HG02840 (cell line): Measurements from ENCODE around the gene DNM3.

ENCODE experiments used
- ATAC-seq: cut with Tn5 transposase; IDR thresholded peaks from one replicate; pipeline ENCODE4 v1.9.1; 2021; ENCODE audit warnings: mild to moderate bottlenecking, moderate library complexity, moderate number of reproducible peaks; ENCODE audit not compliant: unreplicated experiment, low FRiP score

DNM3 gene

DNA sequence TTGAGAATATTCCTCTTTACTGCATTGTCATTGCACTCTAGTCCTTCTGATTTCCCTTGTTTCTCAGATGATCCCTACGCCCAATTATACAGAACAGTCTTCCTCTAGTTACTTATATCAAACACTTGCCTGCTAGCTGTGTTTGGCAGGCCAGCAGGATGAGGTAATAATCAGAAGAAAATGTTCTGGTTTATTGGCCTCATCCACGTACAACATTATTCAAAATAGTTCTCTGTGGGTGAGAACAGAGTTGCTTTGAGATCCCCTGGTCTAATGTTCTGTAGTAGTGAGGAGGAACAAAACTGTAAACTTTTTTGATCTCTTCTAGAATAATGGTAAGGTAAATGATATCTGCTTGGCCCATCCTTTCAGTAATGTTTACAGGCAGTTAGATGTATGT lies 556.9 kb downstream of the DNM3 start:
- ATAC-seq: no peak

DNA sequence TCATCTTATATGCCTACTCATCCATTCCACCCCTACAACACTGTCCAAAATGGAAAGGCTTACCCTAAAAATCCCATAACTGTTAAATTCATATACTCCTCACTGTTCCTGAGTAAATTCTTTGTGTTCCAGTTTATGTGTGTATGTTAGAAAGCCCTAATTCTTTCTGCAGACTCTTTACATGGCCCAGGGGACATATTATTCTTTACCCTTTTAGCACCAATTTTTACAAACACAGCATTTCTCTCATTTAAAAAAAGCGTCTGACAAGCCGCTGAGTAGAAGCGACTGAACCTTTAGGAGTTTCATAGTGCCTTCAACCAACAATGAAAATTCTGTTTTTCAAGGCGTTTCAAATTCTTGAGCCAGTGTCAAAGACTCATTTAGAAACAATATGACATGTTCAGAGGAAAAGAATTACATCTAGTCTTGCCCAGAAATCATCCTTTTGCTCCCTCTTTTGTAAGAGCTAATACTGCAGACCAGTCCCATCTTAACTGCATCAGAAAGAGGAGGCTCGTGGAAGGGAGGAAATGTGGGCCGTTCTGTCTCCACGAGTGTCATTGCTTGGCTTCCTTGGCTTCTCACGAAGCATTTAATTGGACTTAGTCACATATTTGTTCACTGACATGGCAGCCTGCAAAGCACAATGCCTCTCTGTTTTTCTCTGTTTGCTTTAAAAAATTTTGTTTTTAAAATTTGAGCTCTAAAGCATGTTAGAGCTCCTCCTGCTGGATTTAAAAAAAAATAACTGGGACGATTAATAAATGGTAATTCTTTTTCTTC lies 557.9 kb downstream of the DNM3 start:
- no peak for ATAC-seq

DNA sequence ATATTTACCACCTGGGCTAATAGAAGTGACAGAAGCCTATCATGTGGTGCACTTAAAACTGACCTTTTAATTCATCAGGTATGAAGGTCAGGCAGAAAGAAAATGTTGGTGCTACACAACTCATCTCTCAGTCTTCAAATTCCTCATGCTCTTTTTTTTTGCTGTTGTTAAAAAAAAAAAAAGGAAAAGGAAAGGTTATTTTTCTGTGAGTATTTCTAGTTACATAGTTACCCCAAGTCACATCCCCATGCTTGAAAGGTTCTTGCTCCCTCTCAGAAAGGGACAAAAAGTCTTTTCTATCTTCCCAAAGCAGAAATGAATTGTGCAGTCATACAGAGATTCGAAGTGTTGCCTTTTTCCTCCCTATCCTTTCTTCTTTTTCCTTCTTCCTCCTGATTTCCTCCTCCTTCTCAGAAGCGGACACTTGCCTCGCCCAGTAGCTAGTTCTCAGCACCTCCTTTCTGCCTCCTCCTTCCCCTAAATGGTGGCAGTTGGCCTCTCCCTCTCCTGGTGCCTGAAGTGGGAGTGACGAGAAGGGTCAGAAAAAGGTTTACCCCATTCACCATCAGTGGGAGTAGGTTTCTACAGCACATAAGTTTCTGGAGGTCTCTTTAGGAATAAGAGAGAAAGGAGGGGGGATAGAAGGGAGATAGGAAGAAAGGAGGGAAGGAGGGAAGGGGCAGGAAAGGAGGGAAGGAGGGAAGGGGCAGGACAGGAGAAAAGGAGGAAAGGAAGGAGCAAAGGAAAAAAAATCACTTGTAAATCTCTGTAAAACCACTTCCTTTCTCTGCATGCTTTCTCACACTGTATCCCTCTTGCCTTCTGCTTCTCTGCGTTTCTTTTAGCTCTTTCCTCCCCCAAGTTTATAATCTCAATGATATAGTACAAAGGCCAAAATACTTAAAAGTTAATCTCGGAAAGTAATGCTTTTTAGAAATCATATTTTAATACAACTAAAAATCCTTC lies 558.7 kb downstream of the DNM3 start:
- no peak for ATAC-seq

DNA sequence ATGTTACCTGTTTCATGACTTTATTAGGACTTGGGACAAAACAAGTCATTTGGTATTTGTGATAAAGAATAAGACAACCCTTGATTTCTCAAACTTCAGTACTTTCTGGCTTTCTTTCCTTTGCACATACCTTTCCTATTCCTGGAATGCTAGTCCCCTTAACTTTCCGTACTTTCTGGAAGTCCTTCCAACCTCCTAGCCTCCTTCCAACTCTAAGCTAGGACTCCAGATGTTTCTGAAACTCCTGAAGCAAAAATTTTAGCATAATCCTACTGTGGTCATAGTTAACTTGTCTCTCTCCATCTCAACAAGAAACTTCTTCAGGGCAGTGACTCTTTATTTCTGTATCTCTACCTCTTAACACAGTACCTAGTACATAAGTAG lies 559.4 kb downstream of the DNM3 start:
- ATAC-seq: no peak

DNA sequence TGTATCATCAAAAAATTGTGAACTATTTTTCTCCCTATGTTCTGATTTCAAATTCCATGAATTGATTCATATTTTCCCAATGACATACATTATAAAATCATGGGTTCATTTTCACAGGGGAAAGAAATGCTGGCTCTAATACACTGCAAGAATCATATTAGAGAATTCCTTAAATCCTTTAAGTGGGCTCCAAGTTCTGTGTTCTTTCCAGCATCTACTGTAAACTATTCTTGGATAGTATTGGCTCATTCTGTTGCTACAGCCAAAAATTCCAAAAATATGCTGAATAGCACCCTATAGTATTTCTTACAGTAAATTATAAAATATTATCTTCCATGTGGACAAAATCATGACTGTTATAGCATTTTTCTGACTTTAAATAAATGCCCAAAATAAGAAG lies 560.2 kb downstream of the DNM3 start:
- no peak for ATAC-seq

GRCh38 chr1:172401892-172402291 lies 560.6 kb downstream of the DNM3 start:
- ATAC-seq: no peak

DNA sequence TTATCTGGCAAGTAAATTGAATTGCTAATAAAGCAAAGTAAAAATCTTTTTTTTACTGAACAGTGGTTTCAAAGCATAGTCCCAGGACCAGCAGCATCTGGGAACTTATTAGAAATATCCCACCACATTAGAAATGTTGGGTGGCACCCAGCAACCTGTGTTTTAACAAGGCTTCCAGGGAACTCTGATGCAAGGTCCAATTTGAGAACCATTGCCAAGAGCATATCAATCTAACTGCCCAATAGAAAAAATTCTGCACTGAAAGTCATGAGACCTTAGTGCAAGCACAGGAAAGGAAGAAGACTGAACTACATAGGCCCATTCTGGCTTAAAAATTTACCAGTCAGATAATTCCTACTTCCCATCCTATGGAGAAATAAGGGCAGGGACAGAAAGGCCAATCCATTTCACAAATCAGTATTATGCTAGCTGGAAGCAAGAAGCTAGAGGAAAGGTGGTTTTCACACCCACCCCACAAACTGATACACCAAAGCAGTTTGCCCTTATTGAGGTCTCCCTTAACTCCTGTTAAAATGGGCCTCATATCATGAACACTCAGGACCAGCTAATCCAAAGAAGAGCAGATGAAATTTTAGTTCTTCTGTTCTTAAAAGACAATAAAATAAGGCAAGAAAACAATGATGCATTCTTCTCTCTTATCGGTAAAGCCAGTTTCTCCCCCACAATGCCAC lies 561.7 kb downstream of the DNM3 start:
- ATAC-seq: no peak

- ATAC-seq: no peak
These were observed 562.8 kb downstream of the DNM3 start for GRCh38 chr1:172404121-172404520.

DNA sequence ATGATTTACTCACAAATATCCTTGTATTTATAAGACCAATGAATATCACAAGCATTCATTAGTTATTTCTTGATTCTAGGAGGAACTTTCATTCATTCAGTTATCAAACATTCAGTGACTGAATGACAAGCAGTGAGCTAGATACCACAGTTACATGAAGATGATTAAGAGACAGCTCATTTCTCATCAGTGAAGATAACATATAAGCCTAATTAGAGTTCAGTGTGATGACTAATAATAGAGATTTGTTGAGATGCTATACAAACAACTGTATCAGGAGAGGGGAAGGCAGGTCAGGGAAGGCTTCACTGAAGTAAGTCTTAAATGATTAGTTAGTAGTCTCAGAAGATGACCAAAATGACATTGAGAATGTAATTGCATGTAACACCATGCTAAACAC lies 564.6 kb downstream of the DNM3 start:
- no peak for ATAC-seq

- ATAC-seq: no peak
These were observed 565.7 kb downstream of the DNM3 start for GRCh38 chr1:172406968-172407367.

DNA sequence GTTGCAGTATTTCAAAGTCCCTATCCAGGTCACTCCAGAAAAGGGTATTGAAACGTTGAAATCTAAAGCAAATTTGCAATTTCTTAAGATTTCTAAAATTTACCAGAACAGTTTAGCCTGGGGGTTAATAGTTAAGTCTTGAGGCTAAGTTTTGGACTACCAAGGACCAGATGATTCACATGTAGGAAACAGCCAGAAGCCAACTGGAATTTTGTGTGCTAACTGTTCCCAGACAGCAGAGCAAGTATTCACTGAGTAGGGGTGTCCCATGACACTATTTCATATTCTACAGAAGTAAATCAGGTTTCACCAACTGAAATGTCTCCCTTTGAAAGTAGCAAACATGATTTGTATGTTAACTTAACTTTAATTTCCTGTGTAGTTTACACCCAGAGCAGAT lies 567.7 kb downstream of the DNM3 start:
- ATAC-seq: no peak

- no peak for ATAC-seq
These were observed 568.7 kb downstream of the DNM3 start for GRCh38 chr1:172410027-172410426.

DNA sequence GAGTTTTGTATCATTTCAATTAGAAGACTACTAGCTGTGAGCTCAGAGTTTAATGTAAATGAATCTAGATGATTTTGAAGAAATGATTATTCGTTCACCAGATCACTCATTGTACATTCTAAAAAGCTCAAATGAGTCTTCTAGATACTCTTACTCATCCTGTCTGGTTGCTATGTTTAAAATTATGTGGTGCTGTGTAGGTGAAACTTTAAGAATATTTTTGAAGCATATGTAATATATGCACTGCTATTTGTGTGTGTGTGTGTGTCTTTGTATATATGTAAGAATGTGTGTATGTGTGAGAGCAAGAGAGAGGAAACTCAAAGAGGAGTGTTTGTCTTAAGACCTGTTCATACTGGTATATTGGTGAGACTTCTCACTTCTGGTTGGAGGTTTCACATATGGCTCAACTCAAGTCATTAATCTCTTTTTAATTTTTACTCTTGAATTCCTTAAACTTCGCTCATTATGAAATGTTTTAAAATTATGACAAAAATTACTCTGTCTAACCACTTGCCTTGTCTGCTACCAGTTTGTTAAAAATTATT lies 570.6 kb downstream of the DNM3 start:
- ATAC-seq: no peak

DNA sequence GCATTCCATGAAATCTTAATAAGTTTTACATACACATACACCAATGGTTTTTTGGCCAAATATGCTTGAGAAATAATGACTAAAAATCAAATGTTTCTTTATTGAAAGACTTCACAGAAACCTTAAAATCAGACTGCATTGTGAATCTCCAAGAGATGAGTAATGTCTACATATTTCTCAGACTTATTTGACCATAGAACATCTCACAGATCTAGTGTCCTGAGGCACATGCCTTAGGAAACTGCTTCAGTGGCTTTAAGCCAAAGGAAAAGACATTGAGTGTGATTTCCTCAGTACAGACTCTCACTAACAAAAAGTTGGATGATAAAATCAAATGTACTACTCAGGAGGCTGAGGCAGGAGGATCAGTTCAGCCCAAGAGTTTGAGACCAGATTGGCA lies 573.0 kb downstream of the DNM3 start:
- ATAC-seq: no peak

GRCh38 chr1:172416496-172417035 lies 575.3 kb downstream of the DNM3 start:
- no peak for ATAC-seq

DNA sequence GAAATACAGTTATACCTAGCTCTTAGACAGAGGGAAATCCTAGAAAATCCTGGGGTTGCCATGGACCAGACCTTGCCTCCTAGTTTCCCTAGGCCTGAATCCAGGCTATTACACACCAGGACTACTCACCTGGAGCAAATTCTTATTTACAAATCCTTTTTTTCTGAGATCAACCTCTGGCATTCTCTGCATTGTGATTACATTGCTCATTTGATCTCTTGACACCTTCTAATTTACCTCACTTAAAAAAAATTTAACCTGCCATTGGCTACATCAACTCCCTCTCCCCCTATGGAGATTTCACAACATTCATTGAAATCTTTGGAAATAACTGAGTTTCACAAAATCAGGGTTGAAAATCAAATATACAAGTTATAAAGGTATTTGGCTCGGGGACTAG lies 576.3 kb downstream of the DNM3 start:
- ATAC-seq: no peak

DNA sequence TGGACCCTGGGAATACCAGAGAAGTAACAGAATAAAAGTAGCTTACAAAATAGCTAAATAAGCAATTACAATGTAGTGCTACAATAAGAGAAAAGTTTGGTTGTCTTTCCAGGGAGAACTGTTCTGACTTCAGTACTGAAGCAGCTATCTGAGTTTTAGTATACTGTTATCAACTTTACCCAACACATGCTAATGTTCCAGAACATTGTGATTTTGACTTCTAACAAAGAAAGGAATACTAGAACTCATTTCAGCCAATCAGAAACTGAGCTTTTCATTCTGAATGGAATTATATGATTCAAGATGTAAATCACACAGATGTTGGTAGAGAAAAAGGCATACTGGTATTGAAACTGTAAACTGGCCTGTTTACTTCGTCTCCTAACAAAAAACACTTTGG lies 579.1 kb downstream of the DNM3 start, which contains the start of gene C1orf105:
Gene C1orf105 (plus strand): TSS at position 301 of the 400 bp plus-strand sequence. CDS start 201 bp downstream, outside the sequence.
- ATAC-seq: no peak

DNA sequence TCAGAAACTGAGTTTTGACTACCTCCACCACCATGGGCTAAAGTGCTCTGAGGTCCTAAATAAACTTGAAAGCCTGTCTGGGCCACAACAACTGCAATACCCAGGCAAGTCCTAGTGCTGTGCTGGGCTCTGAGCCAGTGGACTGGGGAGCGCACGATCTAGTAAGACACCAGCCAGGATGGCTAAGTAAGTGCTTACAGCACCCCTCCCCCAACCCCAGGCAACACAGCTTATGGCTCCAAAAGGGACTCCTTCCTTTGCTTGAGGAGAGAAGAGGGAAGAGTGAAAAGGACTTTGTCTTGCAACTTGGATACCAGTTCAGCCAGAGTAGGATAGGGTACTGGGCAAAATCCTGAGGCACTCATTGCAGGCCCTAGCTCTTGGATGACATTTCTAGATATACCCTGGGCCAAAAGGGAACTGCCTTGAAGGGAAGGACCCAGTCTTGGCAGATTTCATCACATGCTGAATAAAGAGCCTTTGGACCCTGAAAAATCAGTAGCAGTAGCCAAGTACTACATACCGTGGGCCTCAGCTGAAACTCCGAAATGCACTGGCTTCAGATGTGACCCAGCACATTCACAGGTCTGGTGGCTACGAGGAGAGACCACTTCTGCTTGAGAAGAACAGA lies 580.8 kb downstream of the DNM3 start:
- no peak for ATAC-seq

DNA sequence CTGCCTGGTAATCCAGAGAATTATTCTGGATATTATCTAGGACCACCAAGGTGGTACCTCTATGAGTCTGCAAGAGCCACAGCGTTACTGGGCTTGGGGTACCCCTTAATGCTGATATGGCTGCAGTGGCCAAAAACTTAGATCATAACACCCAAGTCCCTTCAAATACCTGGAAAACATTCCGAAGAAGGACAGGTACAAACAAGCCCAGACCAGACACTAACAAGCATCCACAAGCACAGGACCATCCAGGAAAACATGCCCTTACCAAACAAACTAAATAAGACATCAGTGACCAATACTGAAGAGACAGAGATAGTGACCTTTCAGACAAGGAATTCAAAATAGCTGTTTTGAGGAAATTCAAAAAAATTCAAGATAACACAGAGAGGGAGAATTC lies 582.0 kb downstream of the DNM3 start:
- no peak for ATAC-seq

- ATAC-seq: no peak
These were observed 584.0 kb downstream of the DNM3 start for GRCh38 chr1:172425339-172425738.
